RKO (cell line): Measurements from ENCODE around the gene CHST3.

Source experiments
- DNase-seq: peaks from one replicate; pipeline ENCODE4 v3.0.0-alpha.2; 2016; ENCODE audit warnings: low spot score

CHST3 gene

DNA sequence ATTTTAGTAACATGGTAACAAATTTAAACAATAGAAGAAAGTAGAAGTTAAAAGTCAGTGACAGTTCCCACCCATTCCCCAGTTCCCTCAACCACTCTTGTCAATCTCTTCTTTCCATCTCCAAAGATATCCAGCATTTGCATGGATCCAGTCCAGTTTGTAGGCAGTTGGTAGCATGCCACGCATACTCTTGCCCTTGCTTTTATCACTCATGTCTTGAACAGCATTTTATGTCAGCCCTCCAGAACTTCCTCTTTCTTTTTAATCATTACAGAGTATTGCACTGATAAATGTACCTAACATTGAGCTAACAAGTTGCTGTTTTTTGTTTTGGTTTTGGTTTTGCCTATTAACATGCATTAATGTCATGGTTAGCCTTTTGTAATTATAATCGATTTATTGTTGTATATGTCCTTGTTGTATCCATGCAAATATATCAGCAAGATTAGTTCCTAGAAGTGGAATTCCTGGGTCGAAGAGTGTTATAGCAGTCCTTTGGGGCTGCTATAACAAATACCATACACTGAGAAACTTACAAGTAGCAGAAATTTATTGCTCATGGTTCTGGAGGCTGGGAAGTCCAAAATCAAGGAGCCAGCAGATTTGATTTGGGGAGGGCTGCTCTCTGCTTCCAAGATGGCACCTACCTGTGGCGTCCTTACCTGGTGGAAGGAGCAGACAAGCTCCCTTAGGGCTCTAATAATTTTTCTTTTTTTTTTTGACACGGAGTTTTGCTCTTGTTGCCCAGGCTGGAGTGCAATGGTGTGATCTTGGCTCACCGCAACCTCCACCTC lies 25.7 kb downstream of the CHST3 start:
- DNase-seq, result no peak

DNA sequence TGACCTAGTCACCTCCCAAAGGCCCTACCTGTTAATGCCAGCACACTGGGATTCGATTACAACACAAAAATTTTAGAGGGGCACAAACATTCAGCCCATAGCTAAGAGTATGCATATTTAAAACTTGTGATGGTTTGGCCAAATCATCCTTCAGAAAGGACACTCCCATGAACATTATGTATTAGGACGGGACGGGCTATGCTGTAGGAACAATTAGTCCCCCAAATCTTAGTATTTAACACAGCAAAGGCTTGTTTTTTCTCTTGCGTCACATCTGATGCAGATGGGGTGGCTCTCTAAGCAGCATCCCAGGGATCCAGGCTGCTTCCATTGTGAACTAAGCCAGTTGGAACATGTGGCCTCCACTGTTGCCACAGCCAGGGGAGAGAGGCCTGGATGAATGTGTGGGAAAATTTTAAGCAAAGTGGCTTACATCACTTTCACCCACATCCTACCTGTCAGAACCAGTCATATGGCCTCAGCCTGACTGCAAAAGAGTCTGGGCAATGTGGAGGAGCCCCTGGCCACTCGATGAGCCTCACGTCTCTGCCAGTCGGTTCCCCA lies 26.6 kb downstream of the CHST3 start:
- DNase-seq, result no peak

- no peak for DNase-seq
Measured at GRCh38 chr10:71995449-71995848, 31.3 kb downstream of the CHST3 start.

DNA sequence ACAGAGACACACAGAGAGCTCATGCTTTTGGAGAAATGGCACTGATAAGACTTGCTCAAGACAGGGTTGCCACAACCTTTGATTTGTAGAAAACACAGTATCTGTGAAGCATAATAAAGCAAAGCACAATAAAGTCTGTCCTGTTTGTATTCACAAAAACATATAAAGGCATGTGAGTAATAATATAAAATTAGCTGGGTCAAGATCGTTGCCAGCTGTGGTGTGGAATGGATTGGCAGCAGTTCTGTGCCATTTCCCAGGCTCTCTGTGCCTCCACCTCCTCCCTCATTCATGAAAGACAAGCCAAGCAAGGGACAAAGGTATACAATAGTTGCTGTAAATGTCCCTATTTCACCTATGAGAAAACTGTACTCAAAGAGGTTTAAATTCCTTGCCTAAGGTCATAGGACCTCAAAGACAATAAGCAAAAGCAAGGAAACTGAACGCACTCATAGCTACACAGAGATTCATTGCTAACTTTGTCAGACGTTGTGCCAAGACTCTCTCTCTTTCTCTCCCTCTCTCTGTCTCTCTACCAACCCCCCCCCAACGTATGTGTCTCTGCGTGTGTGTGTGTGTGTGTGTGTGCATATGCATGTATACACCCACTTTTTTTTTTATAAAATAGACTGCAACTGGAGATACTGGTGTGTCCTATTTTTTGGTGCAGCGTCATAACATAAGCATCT lies 31.8 kb downstream of the CHST3 start:
- no peak for DNase-seq

GRCh38 chr10:71996592-71997371 lies 32.6 kb downstream of the CHST3 start:
- no peak for DNase-seq

DNA sequence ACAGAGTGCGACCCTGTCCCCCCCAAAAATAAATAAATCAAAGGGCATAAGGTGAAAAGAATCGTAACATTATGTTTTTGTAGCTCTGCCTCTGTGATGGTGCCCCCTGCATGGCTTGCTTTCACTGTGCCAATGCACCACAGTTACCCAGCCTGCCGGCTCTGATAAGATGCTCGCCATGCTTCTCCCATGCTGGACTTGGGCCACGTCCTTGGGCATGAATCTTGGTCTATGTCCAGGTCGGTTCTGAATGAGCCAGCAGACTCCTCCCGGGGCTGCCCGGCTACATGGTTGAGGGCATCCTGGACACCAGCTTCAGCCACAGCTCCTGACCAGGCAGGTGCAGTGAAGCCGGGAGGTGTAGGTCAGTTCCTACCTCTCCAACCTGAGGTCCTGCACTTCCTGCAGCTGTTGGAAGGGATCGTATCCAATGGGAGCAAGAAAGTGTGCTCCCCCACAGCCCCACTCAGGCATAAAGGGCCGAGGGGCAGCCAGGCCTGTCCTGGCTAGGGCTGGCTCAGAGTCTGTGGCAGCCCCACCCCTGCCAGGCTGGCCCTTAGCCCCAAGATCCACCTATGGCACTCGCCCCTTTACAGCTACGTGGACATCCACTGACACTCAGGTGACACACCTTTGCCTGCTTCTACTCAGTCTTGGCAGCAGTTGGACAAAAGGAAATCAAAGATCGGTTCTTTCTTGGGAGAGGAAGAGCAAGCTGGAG lies 34.1 kb downstream of the CHST3 start:
- DNase-seq, result no peak

GRCh38 chr10:71998840-71999194 lies 34.6 kb downstream of the CHST3 start:
- DNase-seq, result no peak

GRCh38 chr10:71999360-72000072 lies 35.3 kb downstream of the CHST3 start:
- no peak for DNase-seq

GRCh38 chr10:72000073-72001032 lies 36.2 kb downstream of the CHST3 start:
- DNase-seq, result no peak

GRCh38 chr10:72001033-72001395 lies 36.8 kb downstream of the CHST3 start:
- DNase-seq, result no peak

DNA sequence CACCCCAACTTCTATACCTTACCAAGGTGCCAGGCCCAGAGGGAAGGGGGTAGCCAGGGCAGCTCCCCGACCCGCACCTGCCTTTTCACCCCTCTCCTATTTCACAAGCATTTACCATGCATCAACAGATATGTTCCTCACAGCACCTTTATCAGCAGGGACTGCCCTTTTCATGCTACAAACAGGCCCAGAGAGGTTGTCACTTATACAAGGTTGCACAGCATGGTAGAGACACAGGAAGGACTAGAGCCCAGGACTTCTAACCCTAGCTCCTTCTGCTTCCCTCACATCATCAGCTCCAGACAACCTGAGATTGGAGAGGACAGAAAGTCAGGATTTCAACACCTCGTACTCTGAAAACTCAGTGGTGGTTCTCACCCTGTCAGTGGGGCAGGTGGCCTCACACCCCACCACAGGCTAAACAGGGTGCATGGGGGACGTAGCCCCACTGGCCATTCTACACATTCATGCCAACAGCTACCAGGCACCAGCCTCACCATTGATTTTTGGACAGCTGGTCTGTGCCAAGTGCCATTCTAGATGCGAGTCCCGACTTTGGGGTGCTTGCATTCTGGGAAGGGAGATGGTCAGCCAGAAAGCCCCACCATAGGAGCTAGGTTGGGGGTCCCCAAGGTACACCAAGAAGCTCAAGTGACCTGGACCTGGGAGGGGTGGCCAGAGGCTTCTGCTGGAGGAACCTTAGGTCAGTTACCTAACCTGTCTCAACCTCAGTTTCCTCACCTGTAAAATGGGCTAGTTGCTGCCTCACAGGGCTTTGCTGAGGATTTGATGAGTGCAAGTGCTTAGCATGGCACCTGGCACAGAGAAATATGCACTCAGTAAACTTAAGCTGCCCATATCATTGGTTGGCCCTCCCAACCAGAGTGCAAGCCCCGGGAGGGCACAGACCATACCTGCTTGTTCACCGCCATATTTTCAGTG lies 38.4 kb downstream of the CHST3 start:
- DNase-seq, result no peak

- DNase-seq, result no peak
Measured at GRCh38 chr10:72006026-72006425, 41.8 kb downstream of the CHST3 start.

GRCh38 chr10:72007246-72007892 lies 43.2 kb downstream of the CHST3 start:
- no peak for DNase-seq

- no peak for DNase-seq
Measured at GRCh38 chr10:72008096-72008981, 44.1 kb downstream of the CHST3 start.

DNA sequence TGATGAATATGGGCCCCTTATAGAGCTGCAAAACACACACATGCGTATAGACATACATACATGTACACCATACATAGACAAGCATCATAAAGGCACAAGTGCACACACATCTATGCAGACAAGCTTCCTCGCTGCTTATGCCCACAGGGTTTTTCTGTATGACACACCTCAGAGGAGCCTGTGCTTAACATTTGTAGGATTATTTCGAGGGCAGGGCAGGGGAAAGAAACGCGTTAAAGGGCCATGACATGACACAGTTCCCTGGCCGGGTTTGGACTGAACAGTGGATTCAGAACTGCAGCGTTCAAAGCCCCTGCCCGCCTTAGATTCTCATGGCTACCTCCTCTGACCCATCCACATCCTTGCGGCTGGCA lies 44.8 kb downstream of the CHST3 start:
- DNase-seq, result no peak

- no peak for DNase-seq
Measured at GRCh38 chr10:72009425-72010081, 45.4 kb downstream of the CHST3 start.
